ENCODE data around the gene HECTD1.

GRCh38 chr14:31051023-31051422, 156.6 kb downstream of the HECTD1 start:
- TF ChIP-seq CTCF (IDR thresholded peaks at IDR 0.05 in 4 of 5, conservative IDR thresholded peaks at IDR 0.05 in 1 of 5) (no peak), POLR2A (IDR thresholded peaks at IDR 0.05) (no peak)
